ENCODE measurements around the gene MAP1B. TPM values are rescaled to one million over a fixed set of nuclear protein-coding genes. Genes with fewer than 3 reads are reported as not detected.

Gene MAP1B
- total and polyA plus RNA-seq, 2 donors from 2014 or later = 3.6 to 57.0 TPM

DNA sequence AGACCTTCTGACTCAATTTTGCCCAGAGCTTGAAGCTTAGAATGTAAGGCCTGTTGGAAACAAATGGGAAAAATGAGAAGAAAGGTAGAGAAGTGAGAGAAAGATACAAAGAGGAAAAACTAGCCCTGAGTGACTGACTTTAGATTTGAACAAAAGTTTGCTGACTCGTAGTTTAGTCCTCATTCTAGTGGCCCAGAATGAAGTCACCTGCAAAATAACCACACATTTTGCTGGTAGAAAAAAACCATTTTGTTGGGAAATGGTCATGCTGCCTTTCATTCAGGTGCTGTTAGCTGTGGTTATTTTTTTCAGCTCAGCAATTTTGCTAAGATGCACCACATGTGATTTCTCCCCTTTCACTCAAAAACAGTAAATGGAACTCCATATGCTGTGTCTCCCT lies 113.8 kb downstream of the MAP1B start:
- peaks cover 3 to 22% (median 21%) of the 10 kb centered on the region in 3 donors for H3K36me3 ChIP-seq (ENCODE audit: control insufficient read depth in 2 of 3, insufficient read depth in 3 of 3, low read length in 3 of 3)
- intact Hi-C loops (cut with DNase I) = no loop called here
- TF ChIP-seq, protein P1, sequence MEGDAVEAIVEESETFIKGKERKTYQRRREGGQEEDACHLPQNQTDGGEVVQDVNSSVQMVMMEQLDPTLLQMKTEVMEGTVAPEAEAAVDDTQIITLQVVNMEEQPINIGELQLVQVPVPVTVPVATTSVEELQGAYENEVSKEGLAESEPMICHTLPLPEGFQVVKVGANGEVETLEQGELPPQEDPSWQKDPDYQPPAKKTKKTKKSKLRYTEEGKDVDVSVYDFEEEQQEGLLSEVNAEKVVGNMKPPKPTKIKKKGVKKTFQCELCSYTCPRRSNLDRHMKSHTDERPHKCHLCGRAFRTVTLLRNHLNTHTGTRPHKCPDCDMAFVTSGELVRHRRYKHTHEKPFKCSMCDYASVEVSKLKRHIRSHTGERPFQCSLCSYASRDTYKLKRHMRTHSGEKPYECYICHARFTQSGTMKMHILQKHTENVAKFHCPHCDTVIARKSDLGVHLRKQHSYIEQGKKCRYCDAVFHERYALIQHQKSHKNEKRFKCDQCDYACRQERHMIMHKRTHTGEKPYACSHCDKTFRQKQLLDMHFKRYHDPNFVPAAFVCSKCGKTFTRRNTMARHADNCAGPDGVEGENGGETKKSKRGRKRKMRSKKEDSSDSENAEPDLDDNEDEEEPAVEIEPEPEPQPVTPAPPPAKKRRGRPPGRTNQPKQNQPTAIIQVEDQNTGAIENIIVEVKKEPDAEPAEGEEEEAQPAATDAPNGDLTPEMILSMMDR (IDR thresholded peaks at IDR 0.05; ENCODE audit: borderline replicate concordance, extremely low read depth, insufficient read depth) = no peak
- H3K9me3 ChIP-seq (ENCODE audit: control insufficient read depth in 2 of 3, insufficient read depth in 1 of 3, low read length in 3 of 3) = no peaks in the 10 kb centered on the region
- H3K4me3 ChIP-seq (ENCODE audit: low read length in 3 of 3) = no peak overlapping the region
- H3K27me3 ChIP-seq (ENCODE audit: control insufficient read depth, insufficient read depth, low read length) = no peaks in the 10 kb centered on the region
- no peak overlapping the region for H3K9ac ChIP-seq (ENCODE audit: low read length in 3 of 3)
- no peak overlapping the region for H3K27ac ChIP-seq (ENCODE audit: low read depth in 2 of 2, low read length in 2 of 2)
- no peak for FAIRE-seq
- H3K4me1 ChIP-seq (ENCODE audit: control insufficient read depth in 2 of 3, insufficient read depth in 2 of 3, low read depth in 1 of 3, low read length in 3 of 3) = no peaks in the 10 kb centered on the region
- no peak for DNase-seq

DNA sequence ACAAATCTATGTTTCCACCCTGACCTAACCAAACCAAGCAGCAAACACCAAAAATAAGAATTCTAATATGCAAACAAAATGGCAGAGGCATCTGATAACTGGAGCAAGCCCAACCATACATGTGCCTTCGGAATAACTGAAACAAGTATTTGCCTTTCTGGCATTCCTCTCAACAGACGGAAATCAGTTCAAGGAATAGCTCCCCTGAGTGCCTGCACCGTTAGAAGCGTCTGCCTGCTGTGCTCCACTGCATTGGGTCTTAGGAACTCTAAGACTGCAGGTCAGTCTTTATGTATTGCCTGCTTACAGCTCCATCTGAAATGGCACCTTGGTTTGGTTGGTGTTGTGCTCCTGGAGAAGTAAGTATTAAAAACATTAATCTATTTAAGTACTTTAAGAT lies 114.3 kb downstream of the MAP1B start:
- intact Hi-C loops (cut with DNase I) = no loop called here
- TF ChIP-seq, protein P1 (IDR thresholded peaks at IDR 0.05; ENCODE audit: borderline replicate concordance, extremely low read depth, insufficient read depth) = no peak
- DNase-seq (no peak), FAIRE-seq (no peak)
- Histone ChIP-seq H3K9ac (ENCODE audit: low read length in 3 of 3) (no peak overlapping the region), H3K9me3 (ENCODE audit: control insufficient read depth in 2 of 3, insufficient read depth in 1 of 3, low read length in 3 of 3) (no peaks in the 10 kb centered on the region), H3K4me3 (ENCODE audit: low read length in 3 of 3) (no peak overlapping the region), H3K27ac (ENCODE audit: low read depth in 2 of 2, low read length in 2 of 2) (no peak overlapping the region), H3K4me1 (ENCODE audit: control insufficient read depth in 2 of 3, insufficient read depth in 2 of 3, low read depth in 1 of 3, low read length in 3 of 3) (no peaks in the 10 kb centered on the region), H3K36me3 (ENCODE audit: control insufficient read depth in 2 of 3, insufficient read depth in 3 of 3, low read length in 3 of 3) (peaks cover 3 to 25% (median 21%) of the 10 kb centered on the region in 3 donors), H3K27me3 (ENCODE audit: control insufficient read depth, insufficient read depth, low read length) (no peaks in the 10 kb centered on the region)

DNA sequence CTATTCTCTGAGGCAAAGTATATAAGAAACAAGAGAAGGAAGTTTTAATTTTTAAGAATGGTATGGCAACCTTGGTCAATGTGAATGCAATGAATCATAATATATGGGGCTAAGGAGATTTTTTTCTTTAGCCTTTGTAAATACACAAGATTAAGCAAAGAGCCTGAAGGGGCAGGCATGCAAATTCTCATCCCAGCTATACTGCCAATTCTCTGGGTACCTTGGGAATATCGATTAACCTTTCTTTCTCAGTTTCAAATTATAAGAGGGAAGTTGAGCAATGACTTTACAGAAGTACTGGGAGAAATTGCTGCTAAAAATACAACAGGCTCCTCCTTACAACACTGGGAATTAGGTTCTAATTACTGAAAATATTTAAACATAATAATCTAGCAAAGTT lies 115.2 kb downstream of the MAP1B start:
- no peaks in the 10 kb centered on the region for H3K27me3 ChIP-seq (ENCODE audit: control insufficient read depth, insufficient read depth, low read length)
- TF ChIP-seq, protein P1 (IDR thresholded peaks at IDR 0.05; ENCODE audit: borderline replicate concordance, extremely low read depth, insufficient read depth) = no peak
- DNase-seq = no peak
- no peak overlapping the region for H3K27ac ChIP-seq (ENCODE audit: low read depth in 2 of 2, low read length in 2 of 2)
- no peak overlapping the region for H3K4me3 ChIP-seq (ENCODE audit: low read length in 3 of 3)
- intact Hi-C loops (cut with DNase I) = no loop called here
- no peaks in the 10 kb centered on the region for H3K9me3 ChIP-seq (ENCODE audit: control insufficient read depth in 2 of 3, insufficient read depth in 1 of 3, low read length in 3 of 3)
- H3K9ac ChIP-seq (ENCODE audit: low read length in 3 of 3) = no peak overlapping the region
- FAIRE-seq = no peak
- H3K36me3 ChIP-seq (ENCODE audit: control insufficient read depth in 2 of 3, insufficient read depth in 3 of 3, low read length in 3 of 3) = peaks cover 3 to 25% (median 24%) of the 10 kb centered on the region in 3 donors
- H3K4me1 ChIP-seq (ENCODE audit: control insufficient read depth in 2 of 3, insufficient read depth in 2 of 3, low read depth in 1 of 3, low read length in 3 of 3) = no peaks in the 10 kb centered on the region

DNA sequence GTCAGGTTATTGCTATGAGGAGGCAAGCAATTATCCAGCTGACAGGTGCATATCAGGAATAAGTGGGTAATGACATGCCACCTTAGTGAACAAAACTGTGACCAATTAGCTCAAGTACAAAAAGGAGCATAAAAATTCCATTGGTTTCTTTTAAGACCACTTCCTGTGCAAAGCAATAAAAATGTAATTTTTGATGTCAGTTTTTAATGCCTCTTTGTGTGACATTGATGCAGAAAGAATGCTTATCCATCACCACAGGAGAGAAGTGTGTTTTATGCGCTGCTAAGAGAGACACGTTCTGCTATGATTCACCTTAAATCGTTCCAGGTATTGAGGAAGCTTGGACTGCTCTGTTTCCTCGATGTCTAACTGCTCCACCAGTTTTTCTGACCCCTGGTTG lies 116.1 kb downstream of the MAP1B start:
- no peak overlapping the region for H3K4me3 ChIP-seq (ENCODE audit: low read length in 3 of 3)
- no peaks in the 10 kb centered on the region for H3K9me3 ChIP-seq (ENCODE audit: control insufficient read depth in 2 of 3, insufficient read depth in 1 of 3, low read length in 3 of 3)
- intact Hi-C loops (cut with DNase I) = no loop called here
- TF ChIP-seq, protein P1 (IDR thresholded peaks at IDR 0.05; ENCODE audit: borderline replicate concordance, extremely low read depth, insufficient read depth) = no peak
- H3K4me1 ChIP-seq (ENCODE audit: control insufficient read depth in 2 of 3, insufficient read depth in 2 of 3, low read depth in 1 of 3, low read length in 3 of 3) = no peaks in the 10 kb centered on the region
- H3K27me3 ChIP-seq (ENCODE audit: control insufficient read depth, insufficient read depth, low read length) = no peaks in the 10 kb centered on the region
- DNase-seq (no peak), FAIRE-seq (no peak)
- no peak overlapping the region for H3K9ac ChIP-seq (ENCODE audit: low read length in 3 of 3)
- H3K36me3 ChIP-seq (ENCODE audit: control insufficient read depth in 2 of 3, insufficient read depth in 3 of 3, low read length in 3 of 3) = peaks cover 3 to 25% (median 24%) of the 10 kb centered on the region in 3 donors
- H3K27ac ChIP-seq (ENCODE audit: low read depth in 2 of 2, low read length in 2 of 2) = no peak overlapping the region

All from kidney (tissue), 14 donors.